Stimulated activated CD4-positive, alpha-beta T cell treated with anti-CD3 and anti-CD28 coated beads, Interleukin-4, amount 100 ng/mL, for 24 hours (primary cell): Measurements from ENCODE around the gene GPR84.
A peak's percentile ranks its signal among the peaks of the same experiment; 100 is the strongest.

ENCODE experiments used
- DNase-seq: peaks from one replicate; pipeline ENCODE4 v3.0.0-alpha.2; 2020

The GPR84 gene

GRCh38 chr12:54390668-54391551 lies 26.6 kb upstream of the GPR84 start:
- DNase-seq, result peak; percentile 68

GRCh38 chr12:54390176-54390667 lies 25.9 kb upstream of the GPR84 start:
- DNase-seq, result no peak

- no peak for DNase-seq
Measured at GRCh38 chr12:54389607-54390175, 25.4 kb upstream of the GPR84 start.

GRCh38 chr12:54389134-54389508 lies 24.8 kb upstream of the GPR84 start:
- DNase-seq, result no peak

- DNase-seq, result no peak
Measured at GRCh38 chr12:54388237-54389133, 24.2 kb upstream of the GPR84 start.

- no peak for DNase-seq
Measured at GRCh38 chr12:54387114-54387467, 22.8 kb upstream of the GPR84 start.

GRCh38 chr12:54386403-54387113 lies 22.3 kb upstream of the GPR84 start:
- DNase-seq, result no peak

GRCh38 chr12:54385251-54385914 lies 21.1 kb upstream of the GPR84 start:
- no peak for DNase-seq

- DNase-seq, result no peak
Measured at GRCh38 chr12:54384591-54385041, 20.3 kb upstream of the GPR84 start, which contains the start of gene ZNF385A. Gene ZNF385A, minus strand, starts transcription at chr12:54384733. Its CDS starts 219 bp downstream, at chr12:54384514.

- peak; percentile 33 for DNase-seq
Measured at GRCh38 chr12:54383041-54383609, 18.8 kb upstream of the GPR84 start.

GRCh38 chr12:54381136-54381535 lies 16.9 kb upstream of the GPR84 start:
- no peak for DNase-seq

GRCh38 chr12:54379398-54380201 lies 15.3 kb upstream of the GPR84 start:
- peak; percentile 93 for DNase-seq

GRCh38 chr12:54378796-54379397 lies 14.6 kb upstream of the GPR84 start:
- no peak for DNase-seq

GRCh38 chr12:54377797-54378515 lies 13.7 kb upstream of the GPR84 start:
- no peak for DNase-seq

- no peak for DNase-seq
Measured at GRCh38 chr12:54377007-54377406, 12.7 kb upstream of the GPR84 start.

- no peak for DNase-seq
Measured at GRCh38 chr12:54376596-54376995, 12.3 kb upstream of the GPR84 start.

GRCh38 chr12:54375259-54375579 lies 10.9 kb upstream of the GPR84 start:
- DNase-seq, result no peak

- DNase-seq, result no peak
Measured at GRCh38 chr12:54374562-54375258, 10.4 kb upstream of the GPR84 start.
